PC-9 (cell line): ENCODE measurements around the gene ERC2.

Source experiments
- EZH2 ChIP-seq: fragments of 200-600 bp; sonication (generic); IDR thresholded peaks from 2 replicates; pipeline ENCODE4 v1.8.0; 2017; ENCODE audit warnings: antibody characterized with exemption, low read depth
- TF ChIP-seq, protein P1 (sequence below): fragments of 200-600 bp; sonication (generic); conservative IDR thresholded peaks from 2 replicates; pipeline ENCODE4 v1.6.1; 2017; ENCODE audit warnings: mixed run types, antibody characterized with exemption, mild to moderate bottlenecking, moderate library complexity

DNA sequence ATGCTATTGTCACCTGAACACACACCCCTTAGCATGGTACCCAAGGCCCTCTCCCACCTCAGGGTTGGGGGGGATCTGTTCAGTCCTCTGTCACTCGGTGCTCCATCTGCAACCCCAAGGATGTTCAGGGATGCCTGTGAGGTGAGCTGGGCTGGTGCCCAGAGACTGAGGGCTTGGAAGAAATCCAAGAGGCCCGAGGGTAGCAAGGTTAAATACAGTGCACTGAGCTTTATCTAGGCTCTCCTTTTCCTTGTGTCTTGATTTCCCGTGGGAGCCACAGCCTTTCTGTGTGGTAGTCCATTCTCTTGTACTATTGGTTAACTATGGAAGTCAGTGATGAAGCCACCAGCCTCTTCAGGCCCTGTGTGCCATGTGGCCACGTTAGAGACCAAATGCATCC lies 962.5 kb downstream of the ERC2 start:
- TF ChIP-seq, protein P1, sequence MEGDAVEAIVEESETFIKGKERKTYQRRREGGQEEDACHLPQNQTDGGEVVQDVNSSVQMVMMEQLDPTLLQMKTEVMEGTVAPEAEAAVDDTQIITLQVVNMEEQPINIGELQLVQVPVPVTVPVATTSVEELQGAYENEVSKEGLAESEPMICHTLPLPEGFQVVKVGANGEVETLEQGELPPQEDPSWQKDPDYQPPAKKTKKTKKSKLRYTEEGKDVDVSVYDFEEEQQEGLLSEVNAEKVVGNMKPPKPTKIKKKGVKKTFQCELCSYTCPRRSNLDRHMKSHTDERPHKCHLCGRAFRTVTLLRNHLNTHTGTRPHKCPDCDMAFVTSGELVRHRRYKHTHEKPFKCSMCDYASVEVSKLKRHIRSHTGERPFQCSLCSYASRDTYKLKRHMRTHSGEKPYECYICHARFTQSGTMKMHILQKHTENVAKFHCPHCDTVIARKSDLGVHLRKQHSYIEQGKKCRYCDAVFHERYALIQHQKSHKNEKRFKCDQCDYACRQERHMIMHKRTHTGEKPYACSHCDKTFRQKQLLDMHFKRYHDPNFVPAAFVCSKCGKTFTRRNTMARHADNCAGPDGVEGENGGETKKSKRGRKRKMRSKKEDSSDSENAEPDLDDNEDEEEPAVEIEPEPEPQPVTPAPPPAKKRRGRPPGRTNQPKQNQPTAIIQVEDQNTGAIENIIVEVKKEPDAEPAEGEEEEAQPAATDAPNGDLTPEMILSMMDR = no peak
- TF ChIP-seq EZH2 = no peak
